ENCODE measurements around the gene GBP6. TPM values are rescaled to one million over a fixed set of nuclear protein-coding genes. Genes with fewer than 3 reads are reported as not detected.

GBP6 gene
- polyA plus RNA-seq, 1 of the 3 experiments (the other 2 are of a cell fraction) = not detected

- no peak for TF ChIP-seq CTCF (IDR thresholded peaks at IDR 0.05)
- no peak for TF ChIP-seq EZH2phosphoT487 (IDR thresholded peaks at IDR 0.05; ENCODE audit: borderline replicate concordance, low read depth)
Observed at GRCh38 chr1:89322402-89322801, 41.5 kb upstream of the GBP6 start (continued).

- no peaks in the 10 kb centered on the region for H3K9me3 ChIP-seq
- no peak overlapping the region for H3K27ac ChIP-seq (ENCODE audit: low read depth in 2 of 2, low read length in 1 of 2)
- H3K9me2 ChIP-seq = no peaks in the 10 kb centered on the region
- no peaks in the 10 kb centered on the region for H3K4me1 ChIP-seq (ENCODE audit: control insufficient read depth in 1 of 2, insufficient read depth in 2 of 2, low read depth in 1 of 2, low read length in 1 of 2)
- no peak overlapping the region for H2AFZ ChIP-seq (ENCODE audit: low read depth)
- H3K4me2 ChIP-seq = no peak overlapping the region
- ChIA-PET CTCF (no interaction called here), POLR2A (no interaction called here)
- no peaks in the 10 kb centered on the region for H3K36me3 ChIP-seq (replicated peaks in 1 of 2; ENCODE audit: control insufficient read depth in 1 of 2, insufficient read depth in 2 of 2, low read length in 1 of 2)
- no peaks in the 10 kb centered on the region for H3K79me2 ChIP-seq (ENCODE audit: insufficient read depth)
- no peak overlapping the region for H3K9ac ChIP-seq
- TF ChIP-seq SMC3 (IDR thresholded peaks at IDR 0.05; ENCODE audit: low read depth, low read length) (no peak), TEAD4 (IDR thresholded peaks at IDR 0.05; ENCODE audit: borderline replicate concordance, insufficient read depth) (no peak), ZBTB33 (IDR thresholded peaks at IDR 0.05; ENCODE audit: borderline replicate concordance, low read depth) (no peak), IRF3 (IDR thresholded peaks at IDR 0.05; ENCODE audit: low read depth, low read length) (no peak), ELF1 (IDR thresholded peaks at IDR 0.05) (no peak), MEF2A (IDR thresholded peaks at IDR 0.05; ENCODE audit: borderline replicate concordance, low read depth) (no peak), FOXM1 (IDR thresholded peaks at IDR 0.05; ENCODE audit: low read depth) (no peak), CHD2 (IDR thresholded peaks at IDR 0.05; ENCODE audit: low read length, partially characterized antibody) (no peak), MAX (IDR thresholded peaks at IDR 0.05; ENCODE audit: low read depth) (no peak), FOSL2 (IDR thresholded peaks at IDR 0.05; ENCODE audit: borderline replicate concordance, low read depth) (no peak), SIN3A (IDR thresholded peaks at IDR 0.05; ENCODE audit: borderline replicate concordance, low read depth, low read length) (no peak), TCF12 (IDR thresholded peaks at IDR 0.05) (no peak), NFIC (IDR thresholded peaks at IDR 0.05; ENCODE audit: borderline replicate concordance) (no peak), EP300 (IDR thresholded peaks at IDR 0.05; ENCODE audit: borderline replicate concordance in 1 of 2, low read depth in 1 of 2, low read length in 1 of 2) (no peak)
- no peak for DNase-seq
- no peaks in the 10 kb centered on the region for H4K20me1 ChIP-seq (ENCODE audit: insufficient read depth)
- 6% methylated on average over 2 of the region's 2 CpGs for WGBS (ENCODE audit: low lambda C conversion rate)
- no peaks in the 10 kb centered on the region for H3K27me3 ChIP-seq (ENCODE audit: insufficient read depth)
- no peaks in the 10 kb centered on the region for H3F3A ChIP-seq (replicated peaks; ENCODE audit: insufficient read depth)
- H3K4me3 ChIP-seq (ENCODE audit: low read depth in 2 of 2, low read length in 1 of 2) = no peak overlapping the region
Observed at GRCh38 chr1:89331890-89332289, 32.0 kb upstream of the GBP6 start.

Data from SK-N-SH (cell line).